Fibroblast of lung (primary cell): ENCODE results near the gene OPA1. TPM values are rescaled to one million over a fixed set of nuclear protein-coding genes. Genes with fewer than 3 reads are reported as not detected.

Experiments
- DNase-seq, 2 donors: peaks; one replicate each; pipeline versions ENCODE4 v3.0.0 to v3.0.0-alpha.2; 2010; ENCODE audit warnings: low read depth in 2 of 2
- H2AFZ ChIP-seq: 2 replicates; pipeline ENCODE4 v1.5.1; 2012; ENCODE audit warnings: low read length, control low read depth, inconsistent platforms
- H3K27ac ChIP-seq: 2 replicates; pipeline ENCODE4 v1.5.1; 2011; ENCODE audit warnings: low read length, control low read depth; ENCODE audit not compliant: insufficient read depth
- H3K27me3 ChIP-seq: 2 replicates; pipeline ENCODE4 v1.5.1; 2011; ENCODE audit warnings: mild to moderate bottlenecking, low read length; ENCODE audit not compliant: control insufficient read depth, insufficient read depth
- H3K36me3 ChIP-seq: 2 replicates; pipeline ENCODE4 v1.5.1; 2011; ENCODE audit warnings: low read length; ENCODE audit not compliant: control insufficient read depth, insufficient read depth
- H3K4me1 ChIP-seq: 2 replicates; pipeline ENCODE4 v1.5.1; 2011; ENCODE audit warnings: low read length; ENCODE audit not compliant: control insufficient read depth, insufficient read depth; ENCODE audit errors: extremely low read depth
- H3K4me2 ChIP-seq: 2 replicates; pipeline ENCODE4 v1.5.1; 2011; ENCODE audit warnings: low read length, control low read depth; ENCODE audit not compliant: insufficient read depth; ENCODE audit errors: extremely low read depth
- H3K4me3 ChIP-seq, 4 experiments: fragments of 200-600 bp in 1 of 4; sonication (generic) in 1 of 4; replicated peaks in 1 of 4; 2 replicates each; pipeline ENCODE4 v1.5.1; 2011 to 2016; ENCODE audit warnings: low read length in 4 of 4, low read depth in 3 of 4, mild to moderate bottlenecking in 3 of 4, control low read depth in 2 of 4, inconsistent platforms in 1 of 4, mixed read lengths in 1 of 4; ENCODE audit not compliant: insufficient read depth in 1 of 4; ENCODE audit errors: control extremely low read depth in 1 of 4
- H3K79me2 ChIP-seq: 2 replicates; pipeline ENCODE4 v1.5.1; 2012; ENCODE audit warnings: mild to moderate bottlenecking, low read length, inconsistent platforms; ENCODE audit not compliant: control insufficient read depth, insufficient read depth
- H3K9ac ChIP-seq: 2 replicates; pipeline ENCODE4 v1.5.1; 2011; ENCODE audit warnings: mild to moderate bottlenecking, low read length, control low read depth; ENCODE audit not compliant: insufficient read depth
- H3K9me3 ChIP-seq: 2 replicates; pipeline ENCODE4 v1.5.1; 2012; ENCODE audit warnings: low read depth, low read length; ENCODE audit not compliant: control insufficient read depth, insufficient read depth
- H4K20me1 ChIP-seq: 2 replicates; pipeline ENCODE4 v1.5.1; 2011; ENCODE audit warnings: low read length; ENCODE audit not compliant: control insufficient read depth, insufficient read depth; ENCODE audit errors: extremely low read depth
- EZH2 ChIP-seq: IDR thresholded peaks from 2 replicates; pipeline ENCODE4 v1.5.1; 2012; ENCODE audit warnings: low read length, control low read depth, mild to moderate bottlenecking; ENCODE audit errors: missing control alignments
- polyA plus RNA-seq, 2 donors: library from polyadenylated mRNA; depleted of rRNA in 1 of 2; stranded (reverse) in 1 of 2; unstranded in 1 of 2; fragments of >200 nt; gene quantifications; 2 replicates each; pipeline ENCODE4 v1.2.1, GENCODE V29; 2011 to 2012; ENCODE audit warnings: missing spikeins in 1 of 2
- total RNA-seq: library from RNA; depleted of rRNA; stranded (reverse); fragments of >200 nt; gene quantifications from 2 replicates; pipeline ENCODE4 v1.2.1, GENCODE V29; 2014
- TF ChIP-seq, protein P1 (sequence below), 2 donors: IDR thresholded peaks in 1 of 2; conservative IDR thresholded peaks in 1 of 2; 1 replicate in 1 of 2; 2 replicates in 1 of 2; pipeline ENCODE4 v1.5.1; 2011 to 2012; ENCODE audit warnings: low read length in 2 of 2, control low read depth in 1 of 2, inconsistent platforms in 1 of 2, low read depth in 1 of 2, mild to moderate bottlenecking in 1 of 2

OPA1 gene
- total and polyA plus RNA-seq, 2 donors (not counting 1 experiment from before 2014, with no cell fraction given) = 40.6 to 63.9 TPM

DNA sequence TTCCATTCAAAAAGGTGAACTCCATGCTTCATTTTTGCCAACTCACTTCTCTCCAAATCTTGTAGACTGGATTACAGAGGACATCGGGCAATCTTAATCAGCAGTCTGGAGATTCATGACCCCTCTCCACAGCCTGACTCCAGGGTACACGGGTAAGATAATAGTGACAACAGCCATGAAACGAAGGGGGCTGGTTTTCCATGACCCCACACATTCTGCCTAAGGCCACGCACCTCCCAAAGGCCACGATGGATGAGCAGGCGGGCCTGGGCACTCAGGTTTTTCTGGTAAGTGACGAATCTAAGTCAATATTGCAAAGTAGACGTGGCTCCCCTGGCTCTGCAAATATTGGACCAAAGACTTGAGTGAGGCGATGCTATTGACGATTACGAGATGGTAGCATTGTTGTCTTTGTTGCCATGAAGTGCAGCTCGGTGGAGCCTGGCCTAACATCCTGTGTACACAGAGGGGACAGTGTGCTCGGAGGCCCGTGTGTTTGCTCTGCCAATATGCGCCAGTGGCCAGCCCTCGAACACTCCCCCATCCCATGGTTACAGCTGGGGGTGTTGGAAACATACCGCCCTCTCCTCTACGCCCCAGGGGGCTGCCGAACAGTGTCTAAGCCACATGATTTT lies 119.1 kb downstream of the OPA1 start:
- no peak overlapping the region for H3K27ac ChIP-seq
- TF ChIP-seq, protein P1, sequence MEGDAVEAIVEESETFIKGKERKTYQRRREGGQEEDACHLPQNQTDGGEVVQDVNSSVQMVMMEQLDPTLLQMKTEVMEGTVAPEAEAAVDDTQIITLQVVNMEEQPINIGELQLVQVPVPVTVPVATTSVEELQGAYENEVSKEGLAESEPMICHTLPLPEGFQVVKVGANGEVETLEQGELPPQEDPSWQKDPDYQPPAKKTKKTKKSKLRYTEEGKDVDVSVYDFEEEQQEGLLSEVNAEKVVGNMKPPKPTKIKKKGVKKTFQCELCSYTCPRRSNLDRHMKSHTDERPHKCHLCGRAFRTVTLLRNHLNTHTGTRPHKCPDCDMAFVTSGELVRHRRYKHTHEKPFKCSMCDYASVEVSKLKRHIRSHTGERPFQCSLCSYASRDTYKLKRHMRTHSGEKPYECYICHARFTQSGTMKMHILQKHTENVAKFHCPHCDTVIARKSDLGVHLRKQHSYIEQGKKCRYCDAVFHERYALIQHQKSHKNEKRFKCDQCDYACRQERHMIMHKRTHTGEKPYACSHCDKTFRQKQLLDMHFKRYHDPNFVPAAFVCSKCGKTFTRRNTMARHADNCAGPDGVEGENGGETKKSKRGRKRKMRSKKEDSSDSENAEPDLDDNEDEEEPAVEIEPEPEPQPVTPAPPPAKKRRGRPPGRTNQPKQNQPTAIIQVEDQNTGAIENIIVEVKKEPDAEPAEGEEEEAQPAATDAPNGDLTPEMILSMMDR (conservative IDR thresholded peaks at IDR 0.05 in 1 of 2, IDR thresholded peaks at IDR 0.05 in 1 of 2; ENCODE audit: low read depth in 1 of 2, low read length in 2 of 2) = no peak
- no peak for TF ChIP-seq EZH2
- no peaks in the 10 kb centered on the region for H3K36me3 ChIP-seq
- H3K27me3 ChIP-seq = no peaks in the 10 kb centered on the region
- H3K79me2 ChIP-seq = no peaks in the 10 kb centered on the region
- H3K4me3 ChIP-seq = no peak overlapping the region
- H3K9me3 ChIP-seq = no peaks in the 10 kb centered on the region
- no peak overlapping the region for H3K4me2 ChIP-seq
- no peaks in the 10 kb centered on the region for H3K4me1 ChIP-seq
- DNase-seq = no peak
- no peak overlapping the region for H2AFZ ChIP-seq
- H4K20me1 ChIP-seq = no peaks in the 10 kb centered on the region
- H3K9ac ChIP-seq = no peak overlapping the region

DNA sequence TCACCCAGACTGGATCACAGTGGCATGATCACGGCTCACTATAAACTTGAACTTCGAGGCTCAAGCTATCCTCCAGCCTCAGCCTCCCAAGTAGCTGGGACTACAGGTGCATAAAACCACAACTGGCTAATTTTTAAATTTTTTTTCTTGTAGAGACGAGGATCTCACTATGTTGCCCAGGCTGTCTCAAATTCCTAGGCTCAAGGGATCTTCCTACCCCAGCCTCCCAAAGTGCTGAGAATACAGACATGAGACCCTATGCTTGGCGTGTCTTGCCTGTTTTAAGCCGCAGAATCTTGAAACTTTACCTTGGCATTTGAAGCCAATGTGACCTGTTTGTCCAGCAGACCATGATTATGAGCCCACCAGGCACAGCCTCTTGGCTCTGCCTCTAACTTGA lies 119.9 kb downstream of the OPA1 start:
- Histone ChIP-seq H4K20me1 (no peaks in the 10 kb centered on the region), H3K4me3 (no peak overlapping the region)

DNA sequence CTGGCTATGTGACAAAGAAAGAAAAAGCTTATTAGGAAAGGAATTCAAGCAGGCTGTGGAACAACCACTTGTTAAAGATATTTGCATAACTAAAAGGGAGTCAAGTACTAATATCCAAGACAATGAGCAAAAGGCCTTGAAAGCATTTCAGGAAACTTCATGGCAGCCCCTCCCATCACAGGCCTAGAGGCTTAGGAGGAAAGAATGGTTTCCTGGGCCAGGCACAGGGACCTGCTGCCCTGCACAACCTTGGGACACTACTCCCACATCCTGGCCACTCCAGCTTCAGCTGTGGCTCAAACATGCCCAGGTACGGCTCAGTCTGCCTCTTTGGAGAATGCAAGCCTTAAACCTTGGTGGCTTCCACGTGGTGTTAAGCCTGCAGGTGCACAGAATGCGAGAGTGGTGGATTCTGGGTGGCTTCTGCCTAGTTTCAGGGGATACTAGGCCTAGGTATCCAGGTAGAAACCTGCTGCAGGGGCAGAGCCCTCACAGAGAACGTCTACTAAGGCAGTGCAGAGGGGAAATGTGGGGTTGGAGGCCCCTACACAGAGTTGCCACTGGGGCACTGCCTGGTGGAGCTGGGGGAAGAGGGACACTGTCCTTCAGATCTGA lies 121.6 kb downstream of the OPA1 start:
- Histone ChIP-seq H3K4me2 (no peak overlapping the region), H4K20me1 (no peaks in the 10 kb centered on the region), H3K4me1 (no peaks in the 10 kb centered on the region), H3K9ac (no peak overlapping the region), H3K4me3 (no peak overlapping the region), H3K27ac (no peak overlapping the region), H3K36me3 (no peaks in the 10 kb centered on the region), H2AFZ (no peak overlapping the region), H3K27me3 (no peaks in the 10 kb centered on the region), H3K9me3 (no peaks in the 10 kb centered on the region), H3K79me2 (no peaks in the 10 kb centered on the region)
- no peak for DNase-seq
- no peak for TF ChIP-seq EZH2
- TF ChIP-seq, protein P1 (conservative IDR thresholded peaks at IDR 0.05 in 1 of 2, IDR thresholded peaks at IDR 0.05 in 1 of 2; ENCODE audit: low read depth in 1 of 2, low read length in 2 of 2) = no peak

More for the DNA sequence above, 119.9 kb downstream of the OPA1 start:
- no peak overlapping the region for H3K9ac ChIP-seq
- no peaks in the 10 kb centered on the region for H3K4me1 ChIP-seq
- TF ChIP-seq, protein P1 (conservative IDR thresholded peaks at IDR 0.05 in 1 of 2, IDR thresholded peaks at IDR 0.05 in 1 of 2; ENCODE audit: low read depth in 1 of 2, low read length in 2 of 2) = no peak
- no peak for TF ChIP-seq EZH2
- H3K79me2 ChIP-seq = no peaks in the 10 kb centered on the region
- no peak for DNase-seq
- H2AFZ ChIP-seq = no peak overlapping the region
- no peak overlapping the region for H3K4me2 ChIP-seq
- no peak overlapping the region for H3K27ac ChIP-seq
- no peaks in the 10 kb centered on the region for H3K27me3 ChIP-seq
- no peaks in the 10 kb centered on the region for H3K36me3 ChIP-seq
- no peaks in the 10 kb centered on the region for H3K9me3 ChIP-seq
